Right atrium auricular region (tissue), 2 donors: Measurements from ENCODE around the gene TMX4. TPM values are rescaled to one million over a fixed set of nuclear protein-coding genes. Genes with fewer than 3 reads are reported as not detected.

Experiments used
- DNase-seq: peaks from one replicate; pipeline ENCODE4 v3.0.0-alpha.2; 2019; ENCODE audit warnings: low spot score
- H3K27ac ChIP-seq, 2 donors: fragments of 200-600 bp; sonication (generic); 1 replicate in 1 of 2; 2 replicates in 1 of 2; pipeline ENCODE4 v1.5.1; 2016 to 2019
- H3K27me3 ChIP-seq, 2 donors: fragments of 200-600 bp; sonication (generic); one replicate each; pipeline versions ENCODE4 v1.5.1 to v1.6.0; 2017 to 2019
- H3K36me3 ChIP-seq: fragments of 200-600 bp; sonication (generic); one replicate; pipeline ENCODE4 v1.5.1; 2016
- H3K4me1 ChIP-seq, 2 donors: fragments of 200-600 bp; sonication (generic); one replicate each; pipeline versions ENCODE4 v1.5.1 to v1.6.0; 2017 to 2019
- H3K4me3 ChIP-seq, 2 donors: fragments of 200-600 bp; sonication (generic); 1 replicate in 1 of 2; 2 replicates in 1 of 2; pipeline ENCODE4 v1.5.1; 2017 to 2019; ENCODE audit warnings: mild to moderate bottlenecking in 1 of 2, moderate library complexity in 1 of 2
- H3K9me3 ChIP-seq, 2 donors: fragments of 200-600 bp; sonication (generic); one replicate each; pipeline ENCODE4 v1.5.1; 2019
- total RNA-seq, 2 donors: library from RNA; depleted of rRNA; stranded (reverse); fragments of >200 nt; gene quantifications; one replicate each; pipeline ENCODE4 v1.1.0, GENCODE V29; 2016
- TF ChIP-seq, protein P1 (sequence below), 2 donors: fragments of 200-600 bp; sonication (generic); IDR thresholded peaks; one replicate each; pipeline ENCODE4 v1.5.1; 2019; ENCODE audit warnings: antibody characterized with exemption in 2 of 2

TMX4 gene, protein sequence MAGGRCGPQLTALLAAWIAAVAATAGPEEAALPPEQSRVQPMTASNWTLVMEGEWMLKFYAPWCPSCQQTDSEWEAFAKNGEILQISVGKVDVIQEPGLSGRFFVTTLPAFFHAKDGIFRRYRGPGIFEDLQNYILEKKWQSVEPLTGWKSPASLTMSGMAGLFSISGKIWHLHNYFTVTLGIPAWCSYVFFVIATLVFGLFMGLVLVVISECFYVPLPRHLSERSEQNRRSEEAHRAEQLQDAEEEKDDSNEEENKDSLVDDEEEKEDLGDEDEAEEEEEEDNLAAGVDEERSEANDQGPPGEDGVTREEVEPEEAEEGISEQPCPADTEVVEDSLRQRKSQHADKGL
- 100 to 1,000 TPM in 1 of 2 donors, 10 to 100 TPM in 1; 90.4 to 191 TPM for total RNA-seq

DNA sequence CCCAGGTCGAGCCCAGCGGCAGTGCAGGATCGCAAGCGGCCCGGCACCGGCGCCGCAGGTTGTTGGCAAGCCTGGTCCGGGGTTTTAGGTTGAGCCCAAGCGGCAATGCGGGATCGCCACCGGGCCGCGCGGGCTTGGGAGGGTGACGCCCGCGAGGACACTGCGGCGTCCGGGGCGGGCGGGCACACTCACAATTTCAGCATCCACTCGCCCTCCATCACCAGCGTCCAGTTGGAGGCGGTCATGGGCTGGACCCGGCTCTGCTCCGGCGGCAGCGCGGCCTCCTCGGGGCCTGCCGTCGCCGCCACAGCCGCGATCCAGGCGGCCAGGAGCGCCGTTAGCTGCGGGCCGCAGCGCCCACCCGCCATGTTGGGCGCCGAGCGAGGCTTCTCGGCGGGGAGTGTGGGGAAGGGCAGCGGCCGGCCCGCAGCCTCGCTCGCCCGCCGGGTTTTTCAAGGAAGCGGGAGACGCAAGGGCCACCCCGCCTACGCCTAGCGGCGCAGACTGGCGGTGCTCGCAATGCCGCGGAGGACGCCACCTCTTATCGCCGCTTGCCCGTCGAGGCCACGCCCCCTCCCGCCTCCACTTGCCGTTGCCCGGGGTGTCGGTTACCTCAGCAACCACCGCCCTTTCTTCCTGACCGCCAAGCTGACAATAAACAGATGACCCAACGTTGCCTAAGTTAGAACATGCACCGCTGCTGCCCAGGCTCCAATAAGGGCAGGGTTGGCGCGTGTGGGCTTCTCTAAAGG lies at the start of gene TMX4:
Gene TMX4 (minus strand): TSS at position 516 of the 752 bp plus-strand sequence. CDS start 148 bp downstream, at position 368.
- peak within 1 kb of the TSS; percentile 97 to 100 for H3K27ac ChIP-seq
- peak within 1 kb of the TSS; percentile 83 to 92 for H3K4me3 ChIP-seq
- H3K36me3 ChIP-seq, result no peaks in the 10 kb centered on the region
- DNase-seq, result peak; percentile 99
- TF ChIP-seq, protein P1, sequence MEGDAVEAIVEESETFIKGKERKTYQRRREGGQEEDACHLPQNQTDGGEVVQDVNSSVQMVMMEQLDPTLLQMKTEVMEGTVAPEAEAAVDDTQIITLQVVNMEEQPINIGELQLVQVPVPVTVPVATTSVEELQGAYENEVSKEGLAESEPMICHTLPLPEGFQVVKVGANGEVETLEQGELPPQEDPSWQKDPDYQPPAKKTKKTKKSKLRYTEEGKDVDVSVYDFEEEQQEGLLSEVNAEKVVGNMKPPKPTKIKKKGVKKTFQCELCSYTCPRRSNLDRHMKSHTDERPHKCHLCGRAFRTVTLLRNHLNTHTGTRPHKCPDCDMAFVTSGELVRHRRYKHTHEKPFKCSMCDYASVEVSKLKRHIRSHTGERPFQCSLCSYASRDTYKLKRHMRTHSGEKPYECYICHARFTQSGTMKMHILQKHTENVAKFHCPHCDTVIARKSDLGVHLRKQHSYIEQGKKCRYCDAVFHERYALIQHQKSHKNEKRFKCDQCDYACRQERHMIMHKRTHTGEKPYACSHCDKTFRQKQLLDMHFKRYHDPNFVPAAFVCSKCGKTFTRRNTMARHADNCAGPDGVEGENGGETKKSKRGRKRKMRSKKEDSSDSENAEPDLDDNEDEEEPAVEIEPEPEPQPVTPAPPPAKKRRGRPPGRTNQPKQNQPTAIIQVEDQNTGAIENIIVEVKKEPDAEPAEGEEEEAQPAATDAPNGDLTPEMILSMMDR (IDR thresholded peaks at IDR 0.05), result peak; percentile 22 to 56
- H3K27me3 ChIP-seq, result no peaks in the 10 kb centered on the region
- H3K4me1 ChIP-seq, result peaks cover 0 to 32% of the 10 kb centered on the region in 2 donors
- no peaks in the 10 kb centered on the region for H3K9me3 ChIP-seq

DNA sequence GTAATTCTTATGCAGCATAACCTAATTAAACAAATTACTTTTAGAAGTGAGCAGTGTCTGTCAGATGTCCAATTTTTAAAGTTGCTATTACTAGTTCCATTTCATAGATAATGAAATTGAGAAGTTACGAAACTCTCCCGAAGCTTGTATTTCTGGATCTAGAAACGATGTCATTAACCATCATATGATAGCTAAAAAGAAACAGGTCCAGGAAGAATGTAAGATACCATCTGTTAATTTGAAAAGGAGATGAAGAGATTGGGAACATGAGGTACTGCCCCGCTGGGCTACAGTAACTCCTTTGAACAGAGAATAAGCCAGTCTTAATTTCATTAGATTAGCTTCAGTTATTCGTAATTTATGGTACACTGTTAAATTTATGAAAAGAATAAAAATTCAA lies 47.5 kb upstream of the TMX4 start:
- TF ChIP-seq, protein P1 (IDR thresholded peaks at IDR 0.05), result no peak
- no peaks in the 10 kb centered on the region for H3K4me1 ChIP-seq
- H3K4me3 ChIP-seq, result no peak overlapping the region
- H3K9me3 ChIP-seq, result no peaks in the 10 kb centered on the region
- DNase-seq, result no peak
- H3K27ac ChIP-seq, result no peak overlapping the region
- H3K27me3 ChIP-seq, result no peaks in the 10 kb centered on the region
- no peaks in the 10 kb centered on the region for H3K36me3 ChIP-seq

DNA sequence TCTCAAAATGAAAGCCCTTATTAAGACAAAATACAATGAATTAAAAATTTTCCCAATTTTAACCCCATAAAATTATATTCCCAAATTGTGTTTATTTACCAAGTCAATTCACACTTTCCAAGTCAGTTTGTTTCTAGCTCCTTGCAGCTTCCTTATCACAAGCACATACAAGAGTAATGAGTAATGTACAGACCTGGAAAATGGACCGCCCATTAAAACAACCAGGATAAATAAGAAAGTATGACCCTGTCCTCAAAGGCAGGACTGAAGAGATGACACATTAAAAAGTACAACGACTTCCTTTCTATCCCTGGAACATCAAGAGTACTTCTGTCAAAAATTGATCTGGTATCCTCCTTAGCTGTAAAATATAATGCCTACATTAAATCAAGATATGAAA lies 47.1 kb upstream of the TMX4 start:
- H3K9me3 ChIP-seq, result no peaks in the 10 kb centered on the region
- TF ChIP-seq, protein P1 (IDR thresholded peaks at IDR 0.05), result no peak
- no peaks in the 10 kb centered on the region for H3K4me1 ChIP-seq
- no peak overlapping the region for H3K27ac ChIP-seq
- H3K4me3 ChIP-seq, result no peak overlapping the region
- DNase-seq, result no peak
- no peaks in the 10 kb centered on the region for H3K36me3 ChIP-seq
- H3K27me3 ChIP-seq, result no peaks in the 10 kb centered on the region

DNA sequence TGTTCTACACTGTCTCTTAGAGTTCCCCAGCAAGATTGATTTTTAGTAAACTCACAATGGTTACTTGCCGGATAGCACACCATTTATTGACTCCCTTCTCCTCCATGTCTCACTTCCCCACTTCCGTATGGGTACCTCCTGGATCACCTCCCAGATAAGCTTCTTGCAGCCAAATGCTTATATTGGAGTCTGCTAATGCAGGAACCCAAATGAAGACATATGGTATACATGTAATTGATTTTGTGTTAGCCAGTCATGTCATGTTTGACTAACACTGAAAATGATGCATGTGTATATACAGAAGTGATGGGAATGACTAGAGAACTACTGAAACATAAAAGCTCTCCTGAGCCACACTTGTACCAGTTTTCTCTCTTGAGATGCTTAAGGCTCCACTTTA lies 46.1 kb upstream of the TMX4 start:
- H3K4me1 ChIP-seq, result peaks cover 0 to 7% of the 10 kb centered on the region in 2 donors
- no peaks in the 10 kb centered on the region for H3K36me3 ChIP-seq
- TF ChIP-seq, protein P1 (IDR thresholded peaks at IDR 0.05), result no peak
- no peak overlapping the region for H3K27ac ChIP-seq
- H3K9me3 ChIP-seq, result no peaks in the 10 kb centered on the region
- no peak overlapping the region for H3K4me3 ChIP-seq
- no peaks in the 10 kb centered on the region for H3K27me3 ChIP-seq
- DNase-seq, result no peak

DNA sequence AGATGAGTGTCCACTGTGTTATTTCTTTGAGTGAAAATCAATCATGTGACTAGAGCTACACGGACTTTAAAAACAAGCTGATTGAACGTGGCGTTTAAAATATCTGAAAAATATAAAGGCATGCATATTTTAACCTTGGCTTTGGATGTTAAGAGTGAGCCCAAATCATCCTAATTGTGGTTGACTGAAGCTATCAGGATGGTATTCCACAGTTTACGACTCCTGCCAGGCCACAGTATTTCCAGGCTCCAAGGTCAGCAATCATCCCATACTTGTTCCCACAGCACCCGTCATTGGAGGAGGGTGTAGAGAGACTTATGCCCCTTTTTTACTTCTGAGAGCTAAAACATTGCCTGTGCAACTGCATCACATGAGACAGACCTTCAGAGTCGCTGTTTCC lies 43.2 kb upstream of the TMX4 start:
- peaks cover 0 to 7% of the 10 kb centered on the region in 2 donors for H3K4me1 ChIP-seq
- H3K27ac ChIP-seq, result no peak overlapping the region
- DNase-seq, result no peak
- H3K36me3 ChIP-seq, result no peaks in the 10 kb centered on the region
- no peak overlapping the region for H3K4me3 ChIP-seq
- TF ChIP-seq, protein P1 (IDR thresholded peaks at IDR 0.05), result no peak
- H3K27me3 ChIP-seq, result no peaks in the 10 kb centered on the region
- no peaks in the 10 kb centered on the region for H3K9me3 ChIP-seq
